Measurements from ENCODE around the gene DYNC1H1. TPM values are rescaled to one million over a fixed set of nuclear protein-coding genes. Genes with fewer than 3 reads are reported as not detected.

DYNC1H1 gene
- total and polyA plus RNA-seq, 2 of the 13 experiments (the other 11 are each of a cell fraction or from before 2014, with no cell fraction given), result 74.4 to 239 TPM

DNA sequence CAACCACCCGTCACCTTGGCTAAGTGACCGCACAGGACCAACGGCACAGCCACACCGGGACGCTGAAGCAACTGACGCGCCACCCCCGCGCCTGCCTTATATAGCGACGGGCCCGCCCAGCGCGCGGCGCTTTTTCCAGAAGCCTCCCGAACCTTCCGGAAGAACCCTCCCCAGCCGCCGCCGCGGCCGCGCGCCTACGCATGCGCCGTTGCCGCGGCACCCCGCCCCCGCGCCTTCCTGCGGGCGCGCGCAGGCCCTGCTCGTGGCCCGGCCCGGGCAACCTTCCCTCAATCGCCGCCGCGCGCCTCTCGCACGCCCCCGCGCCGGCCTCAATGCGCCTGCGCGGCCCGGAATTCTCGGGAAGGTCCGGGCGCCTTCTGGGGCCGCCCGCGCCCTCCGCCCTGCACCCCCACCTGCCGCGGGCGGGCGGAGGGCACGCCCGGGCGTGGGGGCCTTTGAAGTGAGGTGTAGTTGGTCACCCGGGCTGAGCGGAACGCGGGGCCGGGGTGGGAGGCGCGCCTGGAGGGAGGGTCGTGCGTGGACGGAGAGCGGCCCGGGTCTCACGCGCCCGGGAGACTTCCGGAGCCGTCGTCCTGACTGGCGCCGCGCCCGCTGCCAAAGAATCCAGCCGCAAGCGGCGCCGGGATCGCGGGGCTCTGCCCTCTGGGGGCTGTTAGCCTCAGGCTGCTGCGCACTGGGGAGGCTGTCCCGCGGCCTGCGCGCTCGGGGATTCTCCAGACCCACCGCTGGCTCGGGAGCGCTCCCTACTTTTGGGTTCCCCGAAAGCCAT lies 122.8 kb downstream of the DYNC1H1 start, which contains the start of gene HSP90AA1 (continued):
- TF ChIP-seq, protein P1, sequence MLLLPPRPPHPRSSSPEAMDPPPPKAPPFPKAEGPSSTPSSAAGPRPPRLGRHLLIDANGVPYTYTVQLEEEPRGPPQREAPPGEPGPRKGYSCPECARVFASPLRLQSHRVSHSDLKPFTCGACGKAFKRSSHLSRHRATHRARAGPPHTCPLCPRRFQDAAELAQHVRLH (CRISPR knock-in tag; IDR thresholded peaks at IDR 0.05; ENCODE audit: borderline replicate concordance, low read depth), result peak; percentile 75; the same call in 1 of the 2 replicates
- TF ChIP-seq POLR2AphosphoS2 (IDR thresholded peaks at IDR 0.05; ENCODE audit: low read depth, low read length), result peak; percentile 87
- TF ChIP-seq NKX3-1 (CRISPR knock-in tag; IDR thresholded peaks at IDR 0.05), result peak; percentile 61; the same call in 1 of the 2 replicates
- TF ChIP-seq ZSCAN30 (CRISPR knock-in tag; IDR thresholded peaks at IDR 0.05), result 0 out of 2 replicates have a peak, but pooled peaks have one; percentile 60
- no peak for TF ChIP-seq NFE2L2 (IDR thresholded peaks at IDR 0.05; ENCODE audit: low read length)
- TF ChIP-seq SPEN (CRISPR knock-in tag; IDR thresholded peaks at IDR 0.05; ENCODE audit: low read depth), result no peak; the same call in 1 of the 2 replicates
- TF ChIP-seq, protein P2, sequence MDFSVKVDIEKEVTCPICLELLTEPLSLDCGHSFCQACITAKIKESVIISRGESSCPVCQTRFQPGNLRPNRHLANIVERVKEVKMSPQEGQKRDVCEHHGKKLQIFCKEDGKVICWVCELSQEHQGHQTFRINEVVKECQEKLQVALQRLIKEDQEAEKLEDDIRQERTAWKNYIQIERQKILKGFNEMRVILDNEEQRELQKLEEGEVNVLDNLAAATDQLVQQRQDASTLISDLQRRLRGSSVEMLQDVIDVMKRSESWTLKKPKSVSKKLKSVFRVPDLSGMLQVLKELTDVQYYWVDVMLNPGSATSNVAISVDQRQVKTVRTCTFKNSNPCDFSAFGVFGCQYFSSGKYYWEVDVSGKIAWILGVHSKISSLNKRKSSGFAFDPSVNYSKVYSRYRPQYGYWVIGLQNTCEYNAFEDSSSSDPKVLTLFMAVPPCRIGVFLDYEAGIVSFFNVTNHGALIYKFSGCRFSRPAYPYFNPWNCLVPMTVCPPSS (IDR thresholded peaks at IDR 0.05), result no peak
- TF ChIP-seq, protein P3, sequence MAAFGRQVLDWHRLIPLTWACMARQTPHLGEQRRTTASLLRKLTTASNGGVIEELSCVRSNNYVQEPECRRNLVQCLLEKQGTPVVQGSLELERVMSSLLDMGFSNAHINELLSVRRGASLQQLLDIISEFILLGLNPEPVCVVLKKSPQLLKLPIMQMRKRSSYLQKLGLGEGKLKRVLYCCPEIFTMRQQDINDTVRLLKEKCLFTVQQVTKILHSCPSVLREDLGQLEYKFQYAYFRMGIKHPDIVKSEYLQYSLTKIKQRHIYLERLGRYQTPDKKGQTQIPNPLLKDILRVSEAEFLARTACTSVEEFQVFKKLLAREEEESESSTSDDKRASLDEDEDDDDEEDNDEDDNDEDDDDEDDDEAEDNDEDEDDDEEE (CRISPR knock-in tag; IDR thresholded peaks at IDR 0.05), result peak; percentile 49; the same call in 1 of the 2 replicates
- no peak for TF ChIP-seq REL (CRISPR knock-in tag; conservative IDR thresholded peaks at IDR 0.05)
- no peak for TF ChIP-seq NCOR1 (IDR thresholded peaks at IDR 0.05; ENCODE audit: borderline replicate concordance, low read length)
- TF ChIP-seq RARA (CRISPR knock-in tag; IDR thresholded peaks at IDR 0.05), result 0 out of 2 replicates have a peak, but pooled peaks have one; percentile 18
- TF ChIP-seq CHCHD3 (CRISPR knock-in tag; IDR thresholded peaks at IDR 0.05), result no peak
- TF ChIP-seq, protein P4, sequence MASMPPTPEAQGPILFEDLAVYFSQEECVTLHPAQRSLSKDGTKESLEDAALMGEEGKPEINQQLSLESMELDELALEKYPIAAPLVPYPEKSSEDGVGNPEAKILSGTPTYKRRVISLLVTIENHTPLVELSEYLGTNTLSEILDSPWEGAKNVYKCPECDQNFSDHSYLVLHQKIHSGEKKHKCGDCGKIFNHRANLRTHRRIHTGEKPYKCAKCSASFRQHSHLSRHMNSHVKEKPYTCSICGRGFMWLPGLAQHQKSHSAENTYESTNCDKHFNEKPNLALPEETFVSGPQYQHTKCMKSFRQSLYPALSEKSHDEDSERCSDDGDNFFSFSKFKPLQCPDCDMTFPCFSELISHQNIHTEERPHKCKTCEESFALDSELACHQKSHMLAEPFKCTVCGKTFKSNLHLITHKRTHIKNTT (CRISPR knock-in tag; IDR thresholded peaks at IDR 0.05), result no peak
- TF ChIP-seq JUN (CRISPR knock-in tag; IDR thresholded peaks at IDR 0.05), result no peak
- TF ChIP-seq ZNF30 (CRISPR knock-in tag; IDR thresholded peaks at IDR 0.05), result no peak
- TF ChIP-seq ZNF792 (CRISPR knock-in tag; IDR thresholded peaks at IDR 0.05), result peak; percentile 12; the same call in 1 of the 2 replicates
- no peak for TF ChIP-seq TCF7L2 (IDR thresholded peaks at IDR 0.05; ENCODE audit: low read depth, low read length)
- TF ChIP-seq, protein P5, sequence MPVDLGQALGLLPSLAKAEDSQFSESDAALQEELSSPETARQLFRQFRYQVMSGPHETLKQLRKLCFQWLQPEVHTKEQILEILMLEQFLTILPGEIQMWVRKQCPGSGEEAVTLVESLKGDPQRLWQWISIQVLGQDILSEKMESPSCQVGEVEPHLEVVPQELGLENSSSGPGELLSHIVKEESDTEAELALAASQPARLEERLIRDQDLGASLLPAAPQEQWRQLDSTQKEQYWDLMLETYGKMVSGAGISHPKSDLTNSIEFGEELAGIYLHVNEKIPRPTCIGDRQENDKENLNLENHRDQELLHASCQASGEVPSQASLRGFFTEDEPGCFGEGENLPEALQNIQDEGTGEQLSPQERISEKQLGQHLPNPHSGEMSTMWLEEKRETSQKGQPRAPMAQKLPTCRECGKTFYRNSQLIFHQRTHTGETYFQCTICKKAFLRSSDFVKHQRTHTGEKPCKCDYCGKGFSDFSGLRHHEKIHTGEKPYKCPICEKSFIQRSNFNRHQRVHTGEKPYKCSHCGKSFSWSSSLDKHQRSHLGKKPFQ (CRISPR knock-in tag; IDR thresholded peaks at IDR 0.05; ENCODE audit: insufficient replicate concordance), result peak; percentile 29
- TF ChIP-seq HMG20A (CRISPR knock-in tag; IDR thresholded peaks at IDR 0.05; ENCODE audit: borderline replicate concordance), result no peak
- TF ChIP-seq, protein P6, sequence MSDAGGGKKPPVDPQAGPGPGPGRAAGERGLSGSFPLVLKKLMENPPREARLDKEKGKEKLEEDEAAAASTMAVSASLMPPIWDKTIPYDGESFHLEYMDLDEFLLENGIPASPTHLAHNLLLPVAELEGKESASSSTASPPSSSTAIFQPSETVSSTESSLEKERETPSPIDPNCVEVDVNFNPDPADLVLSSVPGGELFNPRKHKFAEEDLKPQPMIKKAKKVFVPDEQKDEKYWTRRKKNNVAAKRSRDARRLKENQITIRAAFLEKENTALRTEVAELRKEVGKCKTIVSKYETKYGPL (CRISPR knock-in tag; IDR thresholded peaks at IDR 0.05), result no peak
- TF ChIP-seq TP53 (CRISPR knock-in tag; conservative IDR thresholded peaks at IDR 0.05), result 0 out of 2 replicates have a peak, but pooled peaks have one; percentile 35
- TF ChIP-seq MAZ (IDR thresholded peaks at IDR 0.05; ENCODE audit: borderline replicate concordance, low read depth, low read length), result peak; percentile 89
- peak; percentile 75 for TF ChIP-seq MAZ (CRISPR knock-in tag; IDR thresholded peaks at IDR 0.05; ENCODE audit: low read depth)
- TF ChIP-seq RCOR2 (CRISPR knock-in tag; IDR thresholded peaks at IDR 0.05), result no peak
- TF ChIP-seq XBP1 (CRISPR knock-in tag; IDR thresholded peaks at IDR 0.05), result no peak; the same call in 1 of the 2 replicates
- TF ChIP-seq MIER2 (CRISPR knock-in tag; IDR thresholded peaks at IDR 0.05), result no peak
